GM12878 (cell line): Measurements from ENCODE around the gene WDTC1. TPM values are rescaled to one million over a fixed set of nuclear protein-coding genes. Genes with fewer than 3 reads are reported as not detected.

Experiments
- ATAC-seq: fragments of 200-7000 bp; cut with Tn5 transposase; 3 replicates; pipeline ENCODE4 v1.9.1; 2020; ENCODE audit warnings: mild to moderate bottlenecking, moderate library complexity
- BruUV-seq: library from RNA; stranded (reverse); fragments of 400-500 nt; replicated peaks from 2 replicates; lab custom pipeline; 2021; lab: Mats Ljungman, UMichigan
- CTCF ChIA-PET: fragments of 300-600 bp; sonication (Branson Sonifier 250); formaldehyde crosslinking; extraction: SDS; loops from one replicate; lab custom pipeline; 2021; ENCODE audit warnings: inconsistent platforms; lab: Yijun Ruan, JAX
- POLR2A ChIA-PET: fragments of 350-600 bp; formaldehyde crosslinking; extraction: SDS; loops from one replicate; lab custom pipeline; 2021; ENCODE audit warnings: inconsistent platforms; lab: Charles Lee
- RAD21 ChIA-PET: fragments of 300-600 bp; sonication (Branson Sonifier 250); formaldehyde crosslinking; loops from one replicate; lab custom pipeline; 2023; ENCODE audit warnings: antibody characterized with exemption; ENCODE audit not compliant: unreplicated experiment; lab: Charles Lee
- SMC1A ChIA-PET: fragments of 300-600 bp; sonication (Branson Sonifier 250); formaldehyde crosslinking; loops from one replicate; lab custom pipeline; 2023; ENCODE audit not compliant: unreplicated experiment, uncharacterized antibody; lab: Charles Lee
- DNase-seq: peaks from one replicate; pipeline ENCODE4 v3.0.0-alpha.2; 2011; ENCODE audit warnings: low read depth, low spot score
- FAIRE-seq: peaks from 3 replicates; lab custom pipeline; 2011; peaks lifted over from hg19 to GRCh38; lab: Jason Lieb, UNC
- H2AFZ ChIP-seq: 2 replicates; pipeline ENCODE4 v1.6.0; 2011; ENCODE audit warnings: low read depth, low read length, control low read depth; ENCODE audit not compliant: control insufficient read depth
- H3K27ac ChIP-seq: 2 replicates; pipeline ENCODE4 v1.5.1; 2011; ENCODE audit warnings: control low read depth; ENCODE audit not compliant: control insufficient read depth, insufficient read depth
- H3K27me3 ChIP-seq, 2 experiments: replicated peaks in 1 of 2; 2 replicates each; pipeline versions ENCODE4 v1.6.0 to v1.6.1; 2011; ENCODE audit warnings: low read length in 1 of 2; ENCODE audit not compliant: control insufficient read depth in 2 of 2, insufficient read depth in 2 of 2
- H3K36me3 ChIP-seq, 2 experiments: 2 replicates each; pipeline ENCODE4 v1.5.1; 2011; ENCODE audit warnings: low read length in 1 of 2; ENCODE audit not compliant: control insufficient read depth in 2 of 2, insufficient read depth in 2 of 2
- H3K4me1 ChIP-seq: 2 replicates; pipeline ENCODE4 v1.6.1; 2011; ENCODE audit warnings: mild to moderate bottlenecking, low read length, moderate library complexity, mixed read lengths; ENCODE audit not compliant: control insufficient read depth, insufficient read depth
- H3K4me2 ChIP-seq: 2 replicates; pipeline ENCODE4 v1.6.0; 2011; ENCODE audit warnings: control low read depth; ENCODE audit not compliant: control insufficient read depth, insufficient read depth
- H3K4me3 ChIP-seq: fragments of 200-600 bp; sonication (generic); 2 replicates; pipeline ENCODE4 v1.5.1; 2016
- H3K79me2 ChIP-seq: 2 replicates; pipeline ENCODE4 v1.6.0; 2011; ENCODE audit warnings: low read length; ENCODE audit not compliant: control insufficient read depth, insufficient read depth
- H3K9ac ChIP-seq: 2 replicates; pipeline ENCODE4 v1.8.0; 2011; ENCODE audit warnings: low read length, control low read depth, mixed read lengths; ENCODE audit not compliant: control insufficient read depth, insufficient read depth
- H3K9me3 ChIP-seq: replicated peaks from 3 replicates; pipeline ENCODE4 v1.5.1; 2011; ENCODE audit warnings: mild to moderate bottlenecking, low read length; ENCODE audit not compliant: control insufficient read depth, insufficient read depth
- H4K20me1 ChIP-seq: 2 replicates; pipeline ENCODE4 v1.6.0; 2011; ENCODE audit not compliant: control insufficient read depth, insufficient read depth
- CEBPB ChIP-seq, 2 experiments: fragments of 150-350 bp in 1 of 2; IDR thresholded peaks; 2 replicates each; pipeline ENCODE4 v1.6.1; 2012 to 2014; ENCODE audit warnings: low read depth in 2 of 2, low read length in 2 of 2, borderline replicate concordance in 1 of 2, inconsistent platforms in 1 of 2
- DPF2 ChIP-seq: fragments of 450-650 bp; IDR thresholded peaks from 2 replicates; pipeline ENCODE4 v1.6.1; 2017; ENCODE audit warnings: mild to moderate bottlenecking
- HDGF ChIP-seq: fragments of 450-650 bp; IDR thresholded peaks from 2 replicates; pipeline ENCODE4 v1.6.1; 2016; ENCODE audit warnings: antibody characterized with exemption
- IRF4 ChIP-seq: IDR thresholded peaks from 2 replicates; pipeline ENCODE4 v1.6.1; 2011; ENCODE audit warnings: low read depth, low read length
- MAX ChIP-seq: IDR thresholded peaks from 2 replicates; pipeline ENCODE4 v1.6.1; 2012; ENCODE audit warnings: low read depth, low read length, improper control_type of control experiment
- SP1 ChIP-seq: IDR thresholded peaks from one replicate; pipeline ENCODE4 v1.6.1; 2011; ENCODE audit warnings: low read depth, low read length
- SPI1 ChIP-seq: IDR thresholded peaks from 2 replicates; pipeline ENCODE4 v1.6.1; 2011; ENCODE audit warnings: low read depth, mild to moderate bottlenecking, low read length, moderate library complexity, borderline replicate concordance; ENCODE audit not compliant: insufficient read depth
- TCF12 ChIP-seq: IDR thresholded peaks from 2 replicates; pipeline ENCODE4 v1.6.1; 2011; ENCODE audit warnings: low read depth, mild to moderate bottlenecking, low read length
- WGBS: methylation state at CpG from one replicate; pipeline ENCODE4 v1.1.6; 2016; ENCODE audit warnings: low lambda C conversion rate; ENCODE audit not compliant: insufficient replicate concordance, insufficient coverage; ENCODE audit errors: missing lambda C conversion rate; 5-methylcytosine and 5-hydroxymethylcytosine counted together
- in situ Hi-C: fragments of 300-500 bp; cut with MboI; formaldehyde crosslinking; loops from 9 replicates; pipeline ENCODE4 v1.14.3; 2018; ENCODE audit warnings: mixed read lengths
- intact Hi-C: fragments of 100-400 bp; cut with micrococcal nuclease; formaldehyde crosslinking; loops from one replicate; pipeline ENCODE4 v1.14.2; 2022; ENCODE audit not compliant: unreplicated experiment
- polyA plus RNA-seq, 11 experiments: library from polyadenylated mRNA; depleted of rRNA in 4 of 11; unstranded in 6 of 11; stranded (reverse) in 5 of 11; fragments of >200 nt; fragmentation: Nextera tagmentation in 4 of 11; fragmentation: Illumina TruSeq in 1 of 11; extraction: Ambion mirVana in 4 of 11; extraction: Trizol in 1 of 11; gene quantifications; 1 replicate in 1 of 11; 2 replicates in 10 of 11; pipeline versions ENCODE4 v1.2.1 to v1.2.3, GENCODE V29; 2011 to 2016; ENCODE audit warnings: inconsistent platforms in 2 of 11, missing spikeins in 2 of 11, low read depth in 1 of 11
- total RNA-seq, 4 experiments: library from RNA; depleted of rRNA in 3 of 4; stranded (reverse); fragments of >200 nt in 3 of 4; fragmentation: Illumina TruSeq in 1 of 4; extraction: Trizol in 1 of 4; gene quantifications; 2 replicates each; pipeline versions ENCODE4 v1.2.1 to v1.2.3, GENCODE V29; 2013 to 2021

WDTC1 gene
- total and polyA plus RNA-seq, 10 of the 15 experiments (the other 5 are each of a cell fraction or from before 2014, with no cell fraction given): 0.21 to 28.7 (median 7.6) TPM

- TF ChIP-seq MAX (0 out of 2 replicates have a peak, but pooled peaks have one; percentile 29), DPF2 (peak; percentile 32; the same call in 1 of the 2 replicates), IRF4 (0 out of 2 replicates have a peak, but pooled peaks have one; percentile 8)
Observed at GRCh38 chr1:27341525-27342252, 107.3 kb downstream of the WDTC1 start, which contains the start of gene SYTL1 (continued).

GRCh38 chr1:27342391-27342777 is 108.0 kb downstream of the WDTC1 start:
- intact Hi-C loops: no loop called here
- peak in 1 of 2 experiments; percentile 19; a peak in 1 of 4 replicates for TF ChIP-seq CEBPB (IDR thresholded peaks at IDR 0.05; ENCODE audit: borderline replicate concordance in 1 of 2, low read depth in 2 of 2, low read length in 2 of 2)
- TF ChIP-seq TCF12: no peak
- TF ChIP-seq SP1: no peak
- peak; percentile 82 for TF ChIP-seq HDGF
- TF ChIP-seq SPI1: no peak
- ChIA-PET POLR2A (interaction anchor here (0.8 to 2.2 kb wide), 3 partner anchors 19 to 649 kb away, joined by 3 to 6 read pairs (median 4); no protein-coding TSS in a partner anchor), RAD21 (interaction anchor here (0.9 to 1.2 kb wide), 3 partner anchors 10 to 53 kb away, joined by 3 read pairs; no protein-coding TSS in a partner anchor), SMC1A (interaction anchor here (0.8 to 1.5 kb wide), 5 partner anchors 10 to 214 kb away, joined by 3 to 6 read pairs (median 4); no protein-coding TSS in a partner anchor), CTCF (interaction anchor here (1.0 to 3.5 kb wide), 10 partner anchors 9 to 214 kb away, joined by 3 to 23 read pairs (median 4); partner anchors contain the start of gene MAP3K6)
- Histone ChIP-seq H2AFZ (peak overlapping the region; percentile 74), H3K4me3 (peak overlapping the region; percentile 72), H3K4me2 (peak overlapping the region; percentile 70), H4K20me1 (no peaks in the 10 kb centered on the region), H3K4me1 (peaks cover 33% of the 10 kb centered on the region), H3K36me3 (no peaks in the 10 kb centered on the region), H3K27me3 (no peaks in the 10 kb centered on the region), H3K9me3 (no peaks in the 10 kb centered on the region), H3K9ac (peak overlapping the region; percentile 79), H3K79me2 (peaks cover 5% of the 10 kb centered on the region), H3K27ac (peak overlapping the region; percentile 73)
- ATAC-seq (peak; percentile 45), FAIRE-seq (peak; percentile 75), DNase-seq (no peak)
- BruUV-seq: no TSS peak
- WGBS: 6% methylated on average over 8 of the region's 8 CpGs
- in situ Hi-C loops: no loop called here
